Transverse colon (tissue), 4 donors: ENCODE measurements around the gene RBBP8NL. TPM values are rescaled to one million over a fixed set of nuclear protein-coding genes. Genes with fewer than 3 reads are reported as not detected.

Source experiments
- DNase-seq: peaks from one replicate; pipeline ENCODE4 v3.0.0-alpha.2; 2019
- H3K27ac ChIP-seq, 4 donors: fragments of 200-600 bp; sonication (generic); 2 replicates each; pipeline ENCODE4 v1.5.1; 2016 to 2018; ENCODE audit warnings: inconsistent platforms in 4 of 4
- H3K27me3 ChIP-seq: fragments of 200-600 bp; sonication (generic); 2 replicates; pipeline ENCODE4 v1.5.1; 2017; ENCODE audit warnings: inconsistent platforms
- H3K36me3 ChIP-seq, 4 donors: fragments of 200-600 bp; sonication (generic); 2 replicates each; pipeline ENCODE4 v1.5.1; 2017 to 2019; ENCODE audit warnings: inconsistent platforms in 4 of 4
- H3K4me1 ChIP-seq, 4 donors: fragments of 200-600 bp; sonication (generic); 2 replicates each; pipeline ENCODE4 v1.5.1; 2017 to 2020; ENCODE audit warnings: inconsistent platforms in 4 of 4
- H3K4me3 ChIP-seq, 4 donors: fragments of 200-600 bp; sonication (generic); 1 replicate in 1 of 4; 2 replicates in 3 of 4; pipeline versions ENCODE4 v1.5.1 to v1.6.1; 2017 to 2019; ENCODE audit warnings: inconsistent platforms in 4 of 4
- H3K9me3 ChIP-seq, 2 donors: fragments of 200-600 bp; sonication (generic); 2 replicates each; pipeline ENCODE4 v1.5.1; 2017 to 2019; ENCODE audit warnings: inconsistent platforms in 2 of 2
- CTCF ChIP-seq, 5 experiments: fragments of 200-600 bp in 3 of 5; fragments of 450-650 bp in 2 of 5; sonication (generic) in 3 of 5; IDR thresholded peaks; 1 replicate in 2 of 5; 2 replicates in 3 of 5; pipeline ENCODE4 v1.5.1; 2016 to 2017; ENCODE audit warnings: antibody characterized with exemption in 5 of 5, inconsistent platforms in 3 of 5, mild to moderate bottlenecking in 2 of 5, moderate library complexity in 1 of 5
- EP300 ChIP-seq: sonication (generic); formaldehyde crosslinking; IDR thresholded peaks from one replicate; pipeline ENCODE4 v1.6.1; 2017; ENCODE audit warnings: antibody characterized with exemption, low read depth
- POLR2A ChIP-seq: fragments of 450-650 bp; IDR thresholded peaks from one replicate; pipeline ENCODE4 v1.6.1; 2016; ENCODE audit warnings: antibody characterized with exemption, mild to moderate bottlenecking, moderate library complexity
- POLR2AphosphoS5 ChIP-seq, 3 donors: sonication (generic); formaldehyde crosslinking; IDR thresholded peaks; one replicate each; pipeline ENCODE4 v1.6.1; 2016; ENCODE audit warnings: antibody characterized with exemption in 3 of 3
- WGBS, 2 donors: methylation state at CpG; one replicate each; pipeline ENCODE4 v1.1.5; 2018; ENCODE audit warnings: low coverage in 1 of 2; 5-methylcytosine and 5-hydroxymethylcytosine counted together
- in situ Hi-C, 4 donors: fragments of 200-750 bp; cut with MboI; loops; one replicate each; pipeline versions ENCODE4 v1.15.0 to v1.15.1; 2017; ENCODE audit warnings: low sequenced_read_pairs in 3 of 4, low pct_ligation_motif_present in 1 of 4, low pct_unique_long_range_greater_than_20kb in 1 of 4
- intact Hi-C: fragments of 100-400 bp; cut with DNase I; formaldehyde crosslinking; loops from one replicate; pipeline ENCODE4 v1.15.1; 2023; ENCODE audit warnings: low total_unique reads
- total RNA-seq, 4 donors: library from RNA; depleted of rRNA; stranded (reverse); fragments of >200 nt; gene quantifications; one replicate each; pipeline ENCODE4 v1.1.0, GENCODE V29; 2016

The RBBP8NL gene
- total RNA-seq, 4 donors from 2014 or later, result 0.75 to 9.4 (median 4.3) TPM

GRCh38 chr20:62457098-62457497 lies 29.8 kb upstream of the RBBP8NL start:
- 81% methylated on average over 11 of the region's 17 CpGs; no CpG with 5 or more reads in 1 of the 2 donors for WGBS, 2 donors
- in situ Hi-C loops, result no loop called here
- no peak for TF ChIP-seq CTCF (IDR thresholded peaks at IDR 0.05)
- no peak for TF ChIP-seq EP300
- TF ChIP-seq POLR2AphosphoS5 (IDR thresholded peaks at IDR 0.05), result no peak
- no peak for TF ChIP-seq POLR2A
- H3K4me1 ChIP-seq, result no peaks in the 10 kb centered on the region
- H3K27ac ChIP-seq, result no peak overlapping the region
- no peaks in the 10 kb centered on the region for H3K36me3 ChIP-seq
- no peak overlapping the region for H3K4me3 ChIP-seq
- no peak for DNase-seq
- peaks cover 25% of the 10 kb centered on the region for H3K27me3 ChIP-seq
- H3K9me3 ChIP-seq, result no peaks in the 10 kb centered on the region
- intact Hi-C loops, result no loop called here

GRCh38 chr20:62455929-62456328 lies 28.6 kb upstream of the RBBP8NL start:
- TF ChIP-seq POLR2A, result no peak
- TF ChIP-seq EP300, result no peak
- TF ChIP-seq POLR2AphosphoS5 (IDR thresholded peaks at IDR 0.05), result no peak
- no peak for TF ChIP-seq CTCF (IDR thresholded peaks at IDR 0.05)
- WGBS, 2 donors, result 64% methylated on average over 7 of the region's 15 CpGs; no CpG with 5 or more reads in 1 of the 2 donors
- Histone ChIP-seq H3K27me3 (peaks cover 31% of the 10 kb centered on the region), H3K4me3 (no peak overlapping the region), H3K36me3 (no peaks in the 10 kb centered on the region), H3K4me1 (no peaks in the 10 kb centered on the region), H3K9me3 (no peaks in the 10 kb centered on the region), H3K27ac (no peak overlapping the region)
- no peak for DNase-seq
- in situ Hi-C loops, result no loop called here
- intact Hi-C loops, result no loop called here

- Histone ChIP-seq H3K27ac (no peak overlapping the region), H3K4me3 (no peak overlapping the region), H3K9me3 (no peaks in the 10 kb centered on the region), H3K36me3 (no peaks in the 10 kb centered on the region), H3K27me3 (peaks cover 34% of the 10 kb centered on the region), H3K4me1 (peaks cover 0 to 5% (median 0%) of the 10 kb centered on the region in 4 donors)
- intact Hi-C loops (no loop called here), in situ Hi-C loops (no loop called here)
- TF ChIP-seq CTCF (IDR thresholded peaks at IDR 0.05), result no peak
- no peak for TF ChIP-seq POLR2A
- no peak for TF ChIP-seq EP300
- TF ChIP-seq POLR2AphosphoS5 (IDR thresholded peaks at IDR 0.05), result no peak
- WGBS, 2 donors, result 72% methylated on average over 30 of the region's 30 CpGs; no CpG with 5 or more reads in 1 of the 2 donors
- no peak for DNase-seq
Measured at GRCh38 chr20:62454904-62455636, 27.7 kb upstream of the RBBP8NL start.

GRCh38 chr20:62453186-62453808 lies 26.0 kb upstream of the RBBP8NL start:
- no peak overlapping the region for H3K4me3 ChIP-seq
- no peak for DNase-seq
- no peak for TF ChIP-seq POLR2A
- TF ChIP-seq EP300, result no peak
- no peak for TF ChIP-seq CTCF (IDR thresholded peaks at IDR 0.05)
- in situ Hi-C loops (no loop called here), intact Hi-C loops (no loop called here)
- H3K27me3 ChIP-seq, result peaks cover 22% of the 10 kb centered on the region
- H3K36me3 ChIP-seq, result no peaks in the 10 kb centered on the region
- H3K4me1 ChIP-seq, result peaks cover 0 to 7% (median 0%) of the 10 kb centered on the region in 4 donors
- H3K9me3 ChIP-seq, result no peaks in the 10 kb centered on the region
- WGBS, 2 donors, result 71% methylated on average over 16 of the region's 17 CpGs; no CpG with 5 or more reads in 1 of the 2 donors
- H3K27ac ChIP-seq, result no peak overlapping the region
